ENCODE data around the gene TCAIM.

TCAIM gene

GRCh38 chr3:44396200-44397171, 57.9 kb downstream of the TCAIM start:
- TF ChIP-seq REST (IDR thresholded peaks at IDR 0.05; ENCODE audit: insufficient read depth in 1 of 2, low read depth in 2 of 2, low read length in 2 of 2) (no peak), FOXP2 (optimal IDR thresholded peaks at IDR 0.05; ENCODE audit: borderline replicate concordance, extremely low read depth, extremely low read length, insufficient read depth) (no peak), TAF1 (IDR thresholded peaks at IDR 0.05; ENCODE audit: borderline replicate concordance, insufficient read depth, low read length) (no peak), POLR2AphosphoS5 (IDR thresholded peaks at IDR 0.05; ENCODE audit: low read depth, low read length) (no peak), SIN3A (IDR thresholded peaks at IDR 0.05; ENCODE audit: borderline replicate concordance, insufficient read depth, low read length) (no peak)

GRCh38 chr3:44398853-44399252, 60.3 kb downstream of the TCAIM start:
- TF ChIP-seq FOXP2 (optimal IDR thresholded peaks at IDR 0.05; ENCODE audit: borderline replicate concordance, extremely low read depth, extremely low read length, insufficient read depth) (no peak), TAF1 (IDR thresholded peaks at IDR 0.05; ENCODE audit: borderline replicate concordance, insufficient read depth, low read length) (no peak), REST (IDR thresholded peaks at IDR 0.05; ENCODE audit: insufficient read depth in 1 of 2, low read depth in 2 of 2, low read length in 2 of 2) (no peak), SIN3A (IDR thresholded peaks at IDR 0.05; ENCODE audit: borderline replicate concordance, insufficient read depth, low read length) (no peak), POLR2AphosphoS5 (IDR thresholded peaks at IDR 0.05; ENCODE audit: low read depth, low read length) (no peak)

- TF ChIP-seq FOXP2 (optimal IDR thresholded peaks at IDR 0.05; ENCODE audit: borderline replicate concordance, extremely low read depth, extremely low read length, insufficient read depth) (no peak), REST (IDR thresholded peaks at IDR 0.05; ENCODE audit: insufficient read depth in 1 of 2, low read depth in 2 of 2, low read length in 2 of 2) (no peak), TAF1 (IDR thresholded peaks at IDR 0.05; ENCODE audit: borderline replicate concordance, insufficient read depth, low read length) (no peak), SIN3A (IDR thresholded peaks at IDR 0.05; ENCODE audit: borderline replicate concordance, insufficient read depth, low read length) (no peak), POLR2AphosphoS5 (IDR thresholded peaks at IDR 0.05; ENCODE audit: low read depth, low read length) (no peak)
These were observed 62.2 kb downstream of the TCAIM start for GRCh38 chr3:44400771-44401170.

GRCh38 chr3:44402548-44402947, 64.0 kb downstream of the TCAIM start:
- TF ChIP-seq TAF1 (IDR thresholded peaks at IDR 0.05; ENCODE audit: borderline replicate concordance, insufficient read depth, low read length) (no peak), FOXP2 (optimal IDR thresholded peaks at IDR 0.05; ENCODE audit: borderline replicate concordance, extremely low read depth, extremely low read length, insufficient read depth) (no peak), SIN3A (IDR thresholded peaks at IDR 0.05; ENCODE audit: borderline replicate concordance, insufficient read depth, low read length) (no peak), POLR2AphosphoS5 (IDR thresholded peaks at IDR 0.05; ENCODE audit: low read depth, low read length) (no peak), REST (IDR thresholded peaks at IDR 0.05; ENCODE audit: insufficient read depth in 1 of 2, low read depth in 2 of 2, low read length in 2 of 2) (no peak)
